IMR-90 (cell line): ENCODE data around the gene PTH1R. TPM values are rescaled to one million over a fixed set of nuclear protein-coding genes. Genes with fewer than 3 reads are reported as not detected.

Experiments
- ATAC-seq: fragments of 200-7000 bp; cut with Tn5 transposase; 2 replicates; pipeline ENCODE4 v1.9.1; 2020; ENCODE audit warnings: low read depth, mild to moderate bottlenecking, moderate library complexity
- BruUV-seq: library from RNA; stranded (reverse); fragments of 400-500 nt; replicated peaks from 2 replicates; lab custom pipeline; 2021; lab: Mats Ljungman, UMichigan
- CTCF ChIA-PET: fragments of 300-600 bp; formaldehyde crosslinking; extraction: SDS; loops from one replicate; lab custom pipeline; 2021; ENCODE audit warnings: antibody characterized with exemption; lab: Yijun Ruan, JAX
- POLR2A ChIA-PET: fragments of 300-600 bp; sonication (Branson Sonifier 250); formaldehyde crosslinking; loops from one replicate; lab custom pipeline; 2022; ENCODE audit warnings: antibody characterized with exemption; ENCODE audit not compliant: unreplicated experiment; lab: Charles Lee
- DNase-seq: peaks from one replicate; pipeline ENCODE4 v3.0.0; 2013
- H2AFZ ChIP-seq: replicated peaks from 2 replicates; pipeline ENCODE3; 2013; ENCODE audit warnings: low read length, mild to moderate bottlenecking; ENCODE audit not compliant: poor library complexity
- H2AK5ac ChIP-seq: 2 replicates; pipeline ENCODE4 v1.6.1; 2013; ENCODE audit warnings: low read depth, low read length, inconsistent platforms
- H2AK9ac ChIP-seq: replicated peaks from 2 replicates; pipeline ENCODE3; 2013; ENCODE audit warnings: mild to moderate bottlenecking, low read depth, low read length, moderate library complexity; ENCODE audit not compliant: poor library complexity
- H2BK120ac ChIP-seq: 2 replicates; pipeline ENCODE4 v1.6.1; 2013; ENCODE audit warnings: low read depth, low read length, inconsistent platforms
- H2BK15ac ChIP-seq: 3 replicates; pipeline ENCODE4 v1.6.1; 2013; ENCODE audit warnings: low read depth, low read length, inconsistent platforms
- H2BK20ac ChIP-seq: 2 replicates; pipeline ENCODE4 v1.6.1; 2013; ENCODE audit warnings: low read depth, mild to moderate bottlenecking, inconsistent platforms, low read length, moderate library complexity
- H2BK5ac ChIP-seq: 2 replicates; pipeline ENCODE4 v1.6.1; 2013; ENCODE audit warnings: mild to moderate bottlenecking, low read depth, low read length, inconsistent platforms; ENCODE audit not compliant: poor library complexity, severe bottlenecking
- H3K14ac ChIP-seq: replicated peaks from 2 replicates; pipeline ENCODE4 v1.6.1; 2013; ENCODE audit warnings: low read depth, low read length, inconsistent platforms
- H3K18ac ChIP-seq: 2 replicates; pipeline ENCODE4 v1.6.1; 2013; ENCODE audit warnings: low read depth, low read length, control low read depth
- H3K23ac ChIP-seq: 2 replicates; pipeline ENCODE4 v1.6.1; 2013; ENCODE audit warnings: low read depth, low read length, inconsistent platforms
- H3K27ac ChIP-seq: 2 replicates; pipeline ENCODE4 v1.5.1; 2013; ENCODE audit warnings: mild to moderate bottlenecking, control low read depth, low read length; ENCODE audit not compliant: insufficient read depth
- H3K27me3 ChIP-seq: 2 replicates; pipeline ENCODE4 v1.6.1; 2013; ENCODE audit warnings: low read length; ENCODE audit not compliant: control insufficient read depth, insufficient read depth
- H3K36me3 ChIP-seq: 2 replicates; pipeline ENCODE4 v1.6.1; 2013; ENCODE audit warnings: low read length, mixed read lengths; ENCODE audit not compliant: control insufficient read depth, insufficient read depth
- H3K4ac ChIP-seq: 2 replicates; pipeline ENCODE4 v1.6.1; 2013; ENCODE audit warnings: low read depth, low read length, inconsistent platforms
- H3K4me1 ChIP-seq: 2 replicates; pipeline ENCODE4 v1.6.1; 2013; ENCODE audit warnings: low read length, mixed read lengths; ENCODE audit not compliant: control insufficient read depth, insufficient read depth
- H3K4me2 ChIP-seq: 2 replicates; pipeline ENCODE4 v1.6.1; 2013; ENCODE audit warnings: low read depth, mild to moderate bottlenecking, control low read depth, low read length, moderate library complexity
- H3K4me3 ChIP-seq: 2 replicates; pipeline ENCODE4 v1.5.1; 2013; ENCODE audit warnings: low read depth, mild to moderate bottlenecking, control low read depth, low read length, moderate library complexity; ENCODE audit not compliant: insufficient read depth
- H3K56ac ChIP-seq: 2 replicates; pipeline ENCODE4 v1.6.1; 2013; ENCODE audit warnings: low read length, inconsistent platforms; ENCODE audit not compliant: insufficient read depth; ENCODE audit errors: extremely low read depth
- H3K79me1 ChIP-seq, 2 experiments: 2 replicates each; pipeline ENCODE4 v1.6.1; 2013; ENCODE audit warnings: low read length in 2 of 2, inconsistent platforms in 1 of 2, low read depth in 1 of 2
- H3K9ac ChIP-seq: 2 replicates; pipeline ENCODE4 v1.6.1; 2013; ENCODE audit warnings: low read depth, low read length, control low read depth
- H3K9me1 ChIP-seq: 2 replicates; pipeline ENCODE4 v1.6.1; 2013; ENCODE audit warnings: low read length, inconsistent platforms; ENCODE audit not compliant: insufficient read depth
- H3K9me3 ChIP-seq: 2 replicates; pipeline ENCODE4 v1.6.1; 2013; ENCODE audit warnings: low read length; ENCODE audit not compliant: control insufficient read depth, insufficient read depth
- H4K20me1 ChIP-seq: 2 replicates; pipeline ENCODE4 v1.6.1; 2013; ENCODE audit warnings: low read length, inconsistent platforms; ENCODE audit not compliant: insufficient read depth
- H4K5ac ChIP-seq: 2 replicates; pipeline ENCODE4 v1.6.1; 2013; ENCODE audit warnings: mild to moderate bottlenecking, low read depth, low read length, control low read depth
- H4K8ac ChIP-seq, 2 experiments: 2 replicates each; pipeline ENCODE4 v1.6.1; 2013; ENCODE audit warnings: low read depth in 2 of 2, low read length in 2 of 2, control low read depth in 1 of 2, inconsistent platforms in 1 of 2
- H4K91ac ChIP-seq: 2 replicates; pipeline ENCODE4 v1.6.1; 2013; ENCODE audit warnings: low read depth, low read length, inconsistent platforms; ENCODE audit not compliant: insufficient read depth
- SMC3 ChIP-seq: fragments of 150-350 bp; IDR thresholded peaks from 2 replicates; pipeline ENCODE4 v1.6.1; 2016; ENCODE audit warnings: low read depth, mild to moderate bottlenecking, antibody characterized with exemption, low read length, moderate library complexity
- WGBS, 2 experiments: methylation state at CpG; one replicate each; pipeline versions ENCODE4 v1.1.5 to v1.1.7; 2013; ENCODE audit warnings: missing lambda C conversion rate in 2 of 2; ENCODE audit not compliant: insufficient read length in 1 of 2; ENCODE audit errors: extremely low coverage in 2 of 2; 5-methylcytosine and 5-hydroxymethylcytosine counted together
- dilution Hi-C: fragments of 300-500 bp; cut with HindIII; formaldehyde crosslinking; loops from one replicate; pipeline ENCODE4 v1.14.3; 2018; ENCODE audit warnings: low sequenced_read_pairs; ENCODE audit not compliant: unreplicated experiment
- in situ Hi-C: fragments of 300-500 bp; cut with MboI; formaldehyde crosslinking; loops from 3 replicates; pipeline ENCODE4 v1.14.3; 2019; ENCODE audit warnings: low sequenced_read_pairs, inconsistent platforms, mixed read lengths
- intact Hi-C: fragments of 100-400 bp; cut with micrococcal nuclease; formaldehyde crosslinking; loops from 2 replicates; pipeline ENCODE4 v1.10.0; 2022
- polyA plus RNA-seq, 3 experiments: library from polyadenylated mRNA; depleted of rRNA; stranded (reverse); fragments of >200 nt; gene quantifications; 2 replicates each; pipeline ENCODE4 v1.2.3, GENCODE V29; 2012; ENCODE audit warnings: low replicate concordance in 1 of 3
- total RNA-seq: library from RNA; depleted of rRNA; stranded (reverse); fragments of >200 nt; gene quantifications from 2 replicates; pipeline ENCODE4 v1.2.3, GENCODE V29; 2012

Gene PTH1R
- total and polyA plus RNA-seq, 2 of the 4 experiments (the other 2 are of a cell fraction), result 0.15 to 0.18 TPM

DNA sequence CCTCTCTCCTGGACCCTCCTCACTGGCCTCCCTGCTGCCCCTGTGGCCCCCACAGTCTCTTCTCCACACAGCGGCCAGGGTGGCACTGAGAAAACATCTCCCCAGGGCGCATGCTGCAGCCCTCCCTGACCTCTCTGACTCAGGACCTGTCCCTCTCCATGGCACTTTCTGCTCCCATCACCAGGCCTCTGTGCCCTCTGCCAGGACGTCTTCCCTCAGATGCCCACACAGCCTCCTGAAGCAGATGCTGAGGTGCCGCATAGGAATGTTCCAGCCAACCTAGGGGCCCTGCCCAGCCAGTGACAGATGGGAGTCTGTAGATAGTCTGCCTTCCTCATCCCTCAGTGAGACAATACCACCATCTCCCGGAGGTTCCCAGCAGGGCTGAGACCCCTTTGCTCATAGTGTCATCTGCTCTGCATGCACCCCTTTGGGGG, 22.9 kb upstream of the PTH1R start:
- WGBS, 2 experiments, result 40% methylated on average over 1 of the region's 5 CpGs; no CpG with 5 or more reads in 1 of the 2 experiments
- no peak overlapping the region for H3K14ac ChIP-seq
- no TSS peak for BruUV-seq
- H2AK9ac ChIP-seq, result no peak overlapping the region
- in situ Hi-C loops (no loop called here), intact Hi-C loops (loop anchor here (1.0 kb wide), 1 partner anchor 28 kb away; no protein-coding TSS in a partner anchor), dilution Hi-C loops (no loop called here)
- no peak overlapping the region for H3K4me3 ChIP-seq
- no peak overlapping the region for H3K56ac ChIP-seq
- H3K27me3 ChIP-seq, result peaks cover 56% of the 10 kb centered on the region
- H4K91ac ChIP-seq, result no peak overlapping the region
- H3K23ac ChIP-seq, result no peak overlapping the region
- no peaks in the 10 kb centered on the region for H3K4me1 ChIP-seq
- H3K4ac ChIP-seq, result no peak overlapping the region
- no peak overlapping the region for H3K18ac ChIP-seq
- no peak for TF ChIP-seq SMC3
- no peak overlapping the region for H2BK15ac ChIP-seq
- POLR2A ChIA-PET, result no interaction called here
- H2BK120ac ChIP-seq, result no peak overlapping the region
- H3K9me1 ChIP-seq, result no peaks in the 10 kb centered on the region
- no peaks in the 10 kb centered on the region for H3K79me1 ChIP-seq
- H4K20me1 ChIP-seq, result no peaks in the 10 kb centered on the region
- H4K5ac ChIP-seq, result no peak overlapping the region
- no peak overlapping the region for H2AFZ ChIP-seq
- no peak overlapping the region for H2BK5ac ChIP-seq
- CTCF ChIA-PET, result no interaction called here
- no peak for DNase-seq
- no peak for ATAC-seq
- H3K4me2 ChIP-seq, result no peak overlapping the region
- H4K8ac ChIP-seq, result no peak overlapping the region
- no peaks in the 10 kb centered on the region for H3K9me3 ChIP-seq
- no peaks in the 10 kb centered on the region for H3K36me3 ChIP-seq
- H3K9ac ChIP-seq, result no peak overlapping the region
- H2BK20ac ChIP-seq, result no peak overlapping the region
- H2AK5ac ChIP-seq, result no peak overlapping the region
- H3K27ac ChIP-seq, result no peak overlapping the region
